HEK293 (cell line): ENCODE data around the gene GIN1.
"Not testable (repeated sequence)": the region's sequence is repeated elsewhere in the genome, so short reads cannot be mapped to it uniquely, and the experiment has no call there.

Experiments
- CTCF ChIA-PET: fragments of 350-600 bp; formaldehyde crosslinking; extraction: SDS; loops from one replicate; lab custom pipeline; 2021; ENCODE audit warnings: antibody characterized with exemption; lab: Yijun Ruan, JAX
- POLR2A ChIA-PET: fragments of 300-600 bp; formaldehyde crosslinking; extraction: SDS; loops from one replicate; lab custom pipeline; 2020; ENCODE audit warnings: antibody characterized with exemption, inconsistent platforms; lab: Yijun Ruan, JAX
- H3K27ac ChIP-seq: fragments of 200-500 bp; sonication (Bioruptor generic); 2 replicates; pipeline ENCODE4 v1.5.1; 2014; ENCODE audit warnings: low read depth, low read length, control low read depth, inconsistent platforms; ENCODE audit errors: extremely low read depth
- H3K36me3 ChIP-seq, 2 experiments: fragments of 200-500 bp in 1 of 2; sonication (Bioruptor generic) in 1 of 2; 1 replicate in 1 of 2; 2 replicates in 1 of 2; pipeline ENCODE4 v1.5.1; 2014 to 2017; ENCODE audit warnings: inconsistent platforms in 2 of 2, low read length in 2 of 2; ENCODE audit not compliant: control insufficient read depth in 2 of 2, insufficient read depth in 1 of 2
- H3K4me1 ChIP-seq: fragments of 200-500 bp; sonication (Bioruptor generic); 2 replicates; pipeline ENCODE4 v1.5.1; 2014; ENCODE audit warnings: mild to moderate bottlenecking, low read length, inconsistent platforms; ENCODE audit not compliant: control insufficient read depth, insufficient read depth
- H3K4me3 ChIP-seq: 2 replicates; pipeline ENCODE4 v1.5.1; 2011; ENCODE audit warnings: low read depth, mild to moderate bottlenecking, control low read depth, low read length, moderate library complexity
- H3K9me3 ChIP-seq: fragments of 200-500 bp; sonication (Bioruptor generic); 2 replicates; pipeline ENCODE4 v1.5.1; 2014; ENCODE audit warnings: low read depth, low read length, inconsistent platforms; ENCODE audit not compliant: control insufficient read depth, insufficient read depth
- CTCF ChIP-seq: fragments of 450-650 bp; formaldehyde crosslinking; IDR thresholded peaks from 2 replicates; pipeline ENCODE4 v1.5.1; 2016; ENCODE audit warnings: missing biosample characterization, missing genetic modification characterization
- PRDM1 ChIP-seq: fragments of 450-650 bp; formaldehyde crosslinking; IDR thresholded peaks from 2 replicates; pipeline ENCODE4; 2016; ENCODE audit warnings: missing biosample characterization, missing genetic modification characterization
- REPIN1 ChIP-seq: fragments of 450-650 bp; formaldehyde crosslinking; IDR thresholded peaks from 2 replicates; pipeline ENCODE4 v1.5.1; 2017; ENCODE audit warnings: missing biosample characterization, missing genetic modification characterization, low read depth
- SETDB1 ChIP-seq: IDR thresholded peaks from one replicate; pipeline ENCODE4 v1.6.1; 2017; ENCODE audit warnings: mild to moderate bottlenecking, low read length, moderate library complexity, mixed read lengths; ENCODE audit not compliant: insufficient read length
- WT1 ChIP-seq: fragments of 450-650 bp; formaldehyde crosslinking; IDR thresholded peaks from 2 replicates; pipeline ENCODE4 v1.5.1; 2016; ENCODE audit warnings: missing biosample characterization, missing genetic modification characterization
- ZBTB11 ChIP-seq: fragments of 450-650 bp; formaldehyde crosslinking; conservative IDR thresholded peaks from 2 replicates; pipeline ENCODE4 v1.5.1; 2016; ENCODE audit warnings: low read depth, missing biosample characterization, missing genetic modification characterization
- ZFHX2 ChIP-seq: fragments of 450-650 bp; formaldehyde crosslinking; conservative IDR thresholded peaks from 2 replicates; pipeline ENCODE4 v1.5.1; 2016; ENCODE audit warnings: missing biosample characterization, missing genetic modification characterization
- ZFP41 ChIP-seq: fragments of 450-650 bp; formaldehyde crosslinking; IDR thresholded peaks from 2 replicates; pipeline ENCODE4 v1.5.1; 2016; ENCODE audit warnings: missing biosample characterization, missing genetic modification characterization, borderline replicate concordance
- ZNF202 ChIP-seq: fragments of 450-650 bp; formaldehyde crosslinking; IDR thresholded peaks from 2 replicates; pipeline ENCODE4 v1.5.1; 2016; ENCODE audit warnings: missing biosample characterization, missing genetic modification characterization, borderline replicate concordance
- ZNF24 ChIP-seq: fragments of 450-650 bp; formaldehyde crosslinking; IDR thresholded peaks from 2 replicates; pipeline ENCODE4 v1.5.1; 2016; ENCODE audit warnings: missing biosample characterization, missing genetic modification characterization
- ZNF292 ChIP-seq: fragments of 450-650 bp; formaldehyde crosslinking; IDR thresholded peaks from 2 replicates; pipeline ENCODE4 v1.5.1; 2016; ENCODE audit warnings: low read depth, missing biosample characterization, missing genetic modification characterization, borderline replicate concordance
- ZNF366 ChIP-seq: fragments of 450-650 bp; formaldehyde crosslinking; conservative IDR thresholded peaks from 2 replicates; pipeline ENCODE4 v1.5.1; 2016; ENCODE audit warnings: missing biosample characterization, missing genetic modification characterization
- ZNF404 ChIP-seq: fragments of 450-650 bp; formaldehyde crosslinking; IDR thresholded peaks from 2 replicates; pipeline ENCODE4 v1.5.1; 2017; ENCODE audit warnings: missing biosample characterization, missing genetic modification characterization
- ZNF501 ChIP-seq: fragments of 450-650 bp; formaldehyde crosslinking; IDR thresholded peaks from 2 replicates; pipeline ENCODE4 v1.5.1; 2016; ENCODE audit warnings: missing biosample characterization, missing genetic modification characterization
- ZNF513 ChIP-seq: fragments of 450-650 bp; IDR thresholded peaks from 2 replicates; pipeline ENCODE4 v1.5.1; 2018; ENCODE audit warnings: missing biosample characterization, missing genetic modification characterization
- ZNF654 ChIP-seq: fragments of 450-650 bp; formaldehyde crosslinking; IDR thresholded peaks from 2 replicates; pipeline ENCODE4 v1.5.1; 2016; ENCODE audit warnings: low read depth, missing biosample characterization, missing genetic modification characterization
- ZNF76 ChIP-seq: fragments of 450-650 bp; formaldehyde crosslinking; IDR thresholded peaks from 2 replicates; pipeline ENCODE4; 2016; ENCODE audit warnings: low read depth, missing biosample characterization, missing genetic modification characterization, borderline replicate concordance

GIN1 gene

GRCh38 chr5:103057208-103058130 lies 62.5 kb downstream of the GIN1 start:
- TF ChIP-seq PRDM1 (tag by site-specific recombination) (0 out of 2 replicates have a peak, but pooled peaks have one; percentile 8), ZNF292 (no peak), ZNF202 (tag by site-specific recombination) (no peak)
- TF ChIP-seq, all 188 proteins: peak for 1
- Histone ChIP-seq H3K36me3 (no peaks in the 10 kb centered on the region), H3K9me3 (no peaks in the 10 kb centered on the region), H3K4me3 (no peak overlapping the region), H3K27ac (no peak overlapping the region), H3K4me1 (no peaks in the 10 kb centered on the region)
- POLR2A ChIA-PET, result no interaction called here
- CTCF ChIA-PET, result interaction anchor here (0.5 to 1.1 kb wide), 3 partner anchors 16 to 788 kb away, joined by 3 to 7 read pairs (median 3); no protein-coding TSS in a partner anchor

- H3K9me3 ChIP-seq, POLR2A ChIA-PET, H3K4me3 ChIP-seq, H3K4me1 ChIP-seq, H3K27ac ChIP-seq, H3K36me3 ChIP-seq, CTCF ChIA-PET: not testable (repeated sequence)
These were observed 73.2 kb downstream of the GIN1 start for GRCh38 chr5:103046706-103047105.

DNA sequence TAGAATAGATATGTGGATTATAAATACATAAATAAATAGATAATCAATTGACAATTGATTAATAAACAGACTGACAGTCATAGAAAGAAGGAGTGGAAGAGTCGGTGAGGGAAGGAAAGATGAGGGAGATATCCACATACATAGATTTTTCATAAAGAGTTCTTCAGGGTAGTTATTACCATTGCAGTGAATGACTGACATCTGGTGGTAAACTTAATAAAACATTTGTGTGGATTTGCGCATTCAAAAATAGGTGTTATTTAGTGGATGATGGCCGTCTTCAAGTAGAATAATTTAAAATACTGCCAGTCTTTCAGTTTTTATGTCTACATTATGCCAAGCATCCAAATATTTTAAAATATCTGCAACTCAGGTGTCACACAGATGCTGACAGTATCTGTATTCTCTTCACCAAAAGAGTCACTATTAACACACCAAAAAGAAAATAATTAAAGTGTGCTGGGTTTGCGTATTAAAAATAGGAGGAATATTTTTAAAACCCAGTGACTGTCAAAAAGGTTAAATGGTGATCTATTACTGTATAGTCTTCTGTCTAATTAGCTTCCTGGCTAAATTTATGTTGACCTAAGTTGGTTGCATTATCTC lies 78.8 kb downstream of the GIN1 start:
- no peaks in the 10 kb centered on the region for H3K9me3 ChIP-seq
- H3K4me3 ChIP-seq, result no peak overlapping the region
- TF ChIP-seq ZNF501 (tag by site-specific recombination) (no peak), REPIN1 (no peak), ZNF76 (tag by site-specific recombination) (no peak), ZNF292 (no peak), ZNF513 (tag by site-specific recombination) (no peak), ZFP41 (no peak), ZFHX2 (tag by site-specific recombination) (no peak), CTCF (0 out of 2 replicates have a peak, but pooled peaks have one; percentile 39), ZNF654 (tag by site-specific recombination) (peak; percentile 78), SETDB1 (no peak), ZBTB11 (no peak), ZNF366 (tag by site-specific recombination) (peak; percentile 48), ZNF404 (tag by site-specific recombination) (no peak), WT1 (no peak), ZNF24 (tag by site-specific recombination) (no peak)
- no peaks in the 10 kb centered on the region for H3K36me3 ChIP-seq
- no peak overlapping the region for H3K27ac ChIP-seq
- H3K4me1 ChIP-seq, result no peaks in the 10 kb centered on the region
- POLR2A ChIA-PET, result no interaction called here
- CTCF ChIA-PET, result interaction anchor here (0.7 to 2.0 kb wide), 9 partner anchors 10 to 1345 kb away, joined by 3 to 13 read pairs (median 4); no protein-coding TSS in a partner anchor
